H1 (cell line): ENCODE results near the gene TMEM156. TPM values are rescaled to one million over a fixed set of nuclear protein-coding genes. Genes with fewer than 3 reads are reported as not detected.
"Not testable (repeated sequence)": the region's sequence is repeated elsewhere in the genome, so short reads cannot be mapped to it uniquely, and the experiment has no call there.

Experiments used
- CTCF ChIA-PET: fragments of 300-600 bp; sonication (Branson Sonifier 250); formaldehyde crosslinking; loops from one replicate; lab custom pipeline; 2021; ENCODE audit not compliant: partially characterized antibody; lab: Charles Lee
- POLR2A ChIA-PET: fragments of 300-600 bp; sonication (Branson Sonifier 250); formaldehyde crosslinking; loops from one replicate; lab custom pipeline; 2021; ENCODE audit warnings: inconsistent platforms; ENCODE audit not compliant: partially characterized antibody; lab: Charles Lee
- DNase-seq, 2 experiments: peaks; one replicate each; pipeline versions ENCODE4 v3.0.0 to v3.0.0-alpha.2; 2010 to 2022; ENCODE audit warnings: low spot score in 2 of 2, low read depth in 1 of 2, mixed read lengths in 1 of 2
- FAIRE-seq: peaks from 2 replicates; lab custom pipeline; 2011; peaks lifted over from hg19 to GRCh38; lab: Jason Lieb, UNC
- H2AFZ ChIP-seq: 2 replicates; pipeline ENCODE4 v1.8.1; 2012; ENCODE audit warnings: low read length, inconsistent platforms
- H2AK5ac ChIP-seq: 2 replicates; pipeline ENCODE4 v1.6.1; 2013; ENCODE audit warnings: low read depth, low read length
- H2BK120ac ChIP-seq: replicated peaks from 2 replicates; pipeline ENCODE3; 2013; ENCODE audit warnings: low read depth, low read length, inconsistent platforms
- H2BK12ac ChIP-seq: 2 replicates; pipeline ENCODE4 v1.6.1; 2013; ENCODE audit warnings: low read depth, low read length
- H2BK15ac ChIP-seq: 2 replicates; pipeline ENCODE4 v1.6.1; 2013; ENCODE audit warnings: low read length
- H2BK20ac ChIP-seq: 2 replicates; pipeline ENCODE4 v1.6.1; 2013; ENCODE audit warnings: low read length
- H2BK5ac ChIP-seq: 2 replicates; pipeline ENCODE4 v1.6.1; 2013; ENCODE audit warnings: low read depth, low read length
- H3K14ac ChIP-seq: 2 replicates; pipeline ENCODE4 v1.6.1; 2013; ENCODE audit warnings: inconsistent platforms; ENCODE audit not compliant: insufficient read length
- H3K18ac ChIP-seq: 2 replicates; pipeline ENCODE4 v1.6.1; 2013; ENCODE audit warnings: low read length; ENCODE audit errors: extremely low read depth
- H3K23ac ChIP-seq: 2 replicates; pipeline ENCODE4 v1.6.1; 2013; ENCODE audit warnings: inconsistent platforms; ENCODE audit not compliant: insufficient read length
- H3K23me2 ChIP-seq: 2 replicates; pipeline ENCODE4 v1.6.1; 2013; ENCODE audit warnings: low read depth, low read length
- H3K27ac ChIP-seq: 2 replicates; pipeline ENCODE4 v1.6.1; 2011; ENCODE audit warnings: low read depth, low read length, inconsistent platforms
- H3K27me3 ChIP-seq, 4 experiments: replicated peaks in 1 of 4; 1 replicate in 1 of 4; 2 replicates in 3 of 4; pipeline versions ENCODE4 v1.6.1 to v1.8.1; 2011 to 2013; ENCODE audit warnings: low read length in 3 of 4, mild to moderate bottlenecking in 3 of 4, inconsistent platforms in 2 of 4, mixed read lengths in 2 of 4, moderate library complexity in 1 of 4; ENCODE audit not compliant: control insufficient read depth in 3 of 4, insufficient read depth in 3 of 4; ENCODE audit errors: extremely low read depth in 1 of 4
- H3K36me3 ChIP-seq, 4 experiments: 2 replicates each; pipeline versions ENCODE4 v1.6.1 to v1.8.1; 2011 to 2013; ENCODE audit warnings: mild to moderate bottlenecking in 4 of 4, low read length in 3 of 4, moderate library complexity in 2 of 4, control low read depth in 1 of 4, inconsistent platforms in 1 of 4; ENCODE audit not compliant: insufficient read depth in 4 of 4, control insufficient read depth in 2 of 4
- H3K4ac ChIP-seq: replicated peaks from 2 replicates; pipeline ENCODE3; 2013; ENCODE audit warnings: low read length, low read depth, mixed read lengths, inconsistent platforms; ENCODE audit not compliant: insufficient read length
- H3K4me1 ChIP-seq, 4 experiments: replicated peaks in 1 of 4; 1 replicate in 1 of 4; 2 replicates in 3 of 4; pipeline versions ENCODE4 v1.6.1 to v1.8.1; 2011 to 2013; ENCODE audit warnings: low read length in 3 of 4, inconsistent platforms in 2 of 4, mixed read lengths in 1 of 4; ENCODE audit not compliant: insufficient read depth in 4 of 4, control insufficient read depth in 3 of 4
- H3K4me2 ChIP-seq, 2 experiments: 2 replicates each; pipeline versions ENCODE4 v1.6.1 to v1.8.1; 2011 to 2013; ENCODE audit warnings: low read depth in 2 of 2, low read length in 2 of 2, control low read depth in 1 of 2, inconsistent platforms in 1 of 2, mild to moderate bottlenecking in 1 of 2; ENCODE audit not compliant: insufficient read depth in 1 of 2
- H3K4me3 ChIP-seq, 4 experiments: fragments of 200-600, 300-600 bp in 1 of 4; sonication (generic), shearing (Covaris generic), sonication (Bioruptor Twin) in 1 of 4; 2 replicates each; pipeline versions ENCODE4 v1.5.1 to v1.8.1; 2011 to 2016; ENCODE audit warnings: low read length in 4 of 4, low read depth in 3 of 4, control low read depth in 2 of 4, inconsistent platforms in 2 of 4, mild to moderate bottlenecking in 2 of 4, mixed read lengths in 1 of 4, moderate library complexity in 1 of 4; ENCODE audit not compliant: insufficient read depth in 2 of 4; ENCODE audit errors: extremely low read depth in 1 of 4
- H3K56ac ChIP-seq: replicated peaks from 2 replicates; pipeline ENCODE3; 2013; ENCODE audit warnings: low read depth, mild to moderate bottlenecking, mixed read lengths, low read length, inconsistent platforms; ENCODE audit not compliant: insufficient read length
- H3K79me1 ChIP-seq: 2 replicates; pipeline ENCODE4 v1.6.1; 2013; ENCODE audit warnings: low read depth, low read length, control low read depth
- H3K79me2 ChIP-seq, 2 experiments: 2 replicates each; pipeline versions ENCODE4 v1.6.1 to v1.8.1; 2012 to 2013; ENCODE audit warnings: low read length in 2 of 2, mild to moderate bottlenecking in 2 of 2, inconsistent platforms in 1 of 2; ENCODE audit not compliant: insufficient read depth in 2 of 2, control insufficient read depth in 1 of 2
- H3K9ac ChIP-seq, 4 experiments: replicated peaks in 1 of 4; 1 replicate in 1 of 4; 2 replicates in 3 of 4; pipeline versions ENCODE4 v1.6.1 to v1.8.1; 2011 to 2013; ENCODE audit warnings: low read depth in 3 of 4, low read length in 3 of 4, control low read depth in 2 of 4, mild to moderate bottlenecking in 2 of 4, moderate library complexity in 2 of 4, inconsistent platforms in 1 of 4; ENCODE audit errors: extremely low read depth in 1 of 4
- H3K9me3 ChIP-seq, 2 experiments: 2 replicates each; pipeline versions ENCODE4 v1.6.1 to v1.8.1; 2012 to 2013; ENCODE audit warnings: mild to moderate bottlenecking in 2 of 2, moderate library complexity in 2 of 2, control low read depth in 1 of 2, inconsistent platforms in 1 of 2, low read depth in 1 of 2, low read length in 1 of 2, mixed read lengths in 1 of 2; ENCODE audit not compliant: insufficient read depth in 2 of 2
- H4K20me1 ChIP-seq, 2 experiments: replicated peaks in 1 of 2; 2 replicates each; pipeline versions ENCODE3 to v1.8.1; 2011 to 2013; ENCODE audit warnings: inconsistent platforms in 2 of 2, low read length in 2 of 2, mild to moderate bottlenecking in 1 of 2; ENCODE audit not compliant: insufficient read depth in 2 of 2, control insufficient read depth in 1 of 2
- H4K5ac ChIP-seq: 2 replicates; pipeline ENCODE4 v1.6.1; 2013; ENCODE audit warnings: low read length, low read depth, mixed read lengths, inconsistent platforms; ENCODE audit not compliant: insufficient read length
- H4K8ac ChIP-seq: 2 replicates; pipeline ENCODE4 v1.8.0; 2013; ENCODE audit warnings: mild to moderate bottlenecking, moderate library complexity, low read length, inconsistent platforms; ENCODE audit not compliant: insufficient read depth; ENCODE audit errors: extremely low read depth
- H4K91ac ChIP-seq: replicated peaks from 2 replicates; pipeline ENCODE3; 2013; ENCODE audit warnings: low read length, mixed read lengths, inconsistent platforms; ENCODE audit not compliant: insufficient read length
- KDM5A ChIP-seq: fragments of 200-600 bp; IDR thresholded peaks from 2 replicates; pipeline ENCODE4 v1.7.1; 2012; ENCODE audit warnings: mild to moderate bottlenecking, low read length, inconsistent platforms, mixed read lengths
- POU5F1 ChIP-seq: IDR thresholded peaks from 2 replicates; pipeline ENCODE4 v1.6.1; 2011; ENCODE audit warnings: low read depth, mild to moderate bottlenecking, low read length, moderate library complexity
- TCF12 ChIP-seq: IDR thresholded peaks from 2 replicates; pipeline ENCODE4 v1.6.1; 2011; ENCODE audit warnings: low read depth, mild to moderate bottlenecking, low read length
- WGBS, 2 experiments: shearing (Covaris generic) in 1 of 2; methylation state at CpG; one replicate each; pipeline versions ENCODE4 v1.1.6 to v1.1.7; 2013 to 2015; ENCODE audit warnings: low lambda C conversion rate in 2 of 2, mixed read lengths in 2 of 2, inconsistent platforms in 1 of 2, low coverage in 1 of 2, missing lambda C conversion rate in 1 of 2; ENCODE audit not compliant: insufficient replicate concordance in 2 of 2, insufficient coverage in 1 of 2, insufficient read length in 1 of 2; ENCODE audit errors: extremely low coverage in 1 of 2, missing lambda C conversion rate in 1 of 2; 5-methylcytosine and 5-hydroxymethylcytosine counted together
- polyA plus RNA-seq, 7 experiments: library from polyadenylated mRNA; depleted of rRNA in 3 of 7; stranded (reverse) in 5 of 7; unstranded in 2 of 7; fragments of >200 nt in 5 of 7; fragments of 200-250 nt in 2 of 7; gene quantifications; 1 replicate in 5 of 7; 2 replicates in 1 of 7; 4 replicates in 1 of 7; pipeline versions ENCODE4 v1.2.1 to v1.2.3, GENCODE V29; 2011 to 2013; ENCODE audit warnings: missing spikeins in 2 of 7, mixed read lengths in 2 of 7
- total RNA-seq: library from RNA; stranded (reverse); fragmentation: NEBNext Ultra II Directional; extraction: Animal tissue kit (Norgen Biotek cat#: 25700); gene quantifications from 2 replicates; pipeline ENCODE4 v1.2.1, GENCODE V29; 2021

Gene TMEM156
- total and polyA plus RNA-seq, 2 of the 8 experiments (the other 6 are each of a cell fraction or from before 2014, with no cell fraction given), result not detected

DNA sequence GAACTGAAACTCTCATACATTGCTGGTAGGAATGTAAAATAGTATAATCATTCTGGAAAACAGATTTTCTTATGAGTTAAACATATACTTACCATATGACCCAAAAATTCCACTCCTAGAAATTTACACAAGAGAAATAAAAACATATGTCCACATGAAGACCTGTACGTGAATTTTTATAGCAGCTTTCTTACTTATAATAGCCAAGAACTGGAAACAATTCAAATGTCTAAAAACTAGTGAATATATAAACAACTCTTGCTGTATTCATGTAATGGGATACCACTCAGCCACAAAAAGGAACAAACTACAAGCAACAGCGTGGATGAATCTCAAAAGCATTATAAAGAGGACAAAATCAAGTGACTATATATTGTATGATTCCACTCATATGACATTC is 27.5 kb downstream of the TMEM156 start (continued):
- TF ChIP-seq TCF12 (no peak), POU5F1 (no peak), KDM5A (no peak)

GRCh38 chr4:39002058-39002457 is 30.2 kb downstream of the TMEM156 start:
- H2BK12ac ChIP-seq, H3K79me2 ChIP-seq, H2BK15ac ChIP-seq, POLR2A ChIA-PET, H3K79me1 ChIP-seq, CTCF ChIA-PET, H2BK120ac ChIP-seq, H3K4me3 ChIP-seq, H4K20me1 ChIP-seq, H3K27ac ChIP-seq, H3K4me2 ChIP-seq, H3K23ac ChIP-seq, H3K4ac ChIP-seq, H4K91ac ChIP-seq, H3K36me3 ChIP-seq, H3K23me2 ChIP-seq, H2BK20ac ChIP-seq, H2BK5ac ChIP-seq, H3K18ac ChIP-seq, H3K27me3 ChIP-seq, FAIRE-seq, H3K9ac ChIP-seq, H4K5ac ChIP-seq, H4K8ac ChIP-seq, H2AK5ac ChIP-seq, H3K9me3 ChIP-seq, H2AFZ ChIP-seq, H3K14ac ChIP-seq, DNase-seq, H3K4me1 ChIP-seq, H3K56ac ChIP-seq: not testable (repeated sequence)
- 89% methylated on average over 2 of the region's 4 CpGs; no CpG with 5 or more reads in 1 of the 2 experiments for WGBS, 2 experiments
